Measurements from ENCODE around the gene VSIG10.
"Not testable (repeated sequence)": the region's sequence is repeated elsewhere in the genome, so short reads cannot be mapped to it uniquely, and the experiment has no call there.

Gene VSIG10

GRCh38 chr12:118103601-118104382 is at the start of gene VSIG10:
VSIG10 (minus strand) TSS chr12:118104011; CDS start chr12:118103671, 340 bp downstream.
- DNase-seq (ENCODE audit: low read depth in 2 of 2): no peak

- DNase-seq (ENCODE audit: low read depth in 2 of 2): no peak
These were observed 47.9 kb upstream of the VSIG10 start for GRCh38 chr12:118151755-118152154.

DNA sequence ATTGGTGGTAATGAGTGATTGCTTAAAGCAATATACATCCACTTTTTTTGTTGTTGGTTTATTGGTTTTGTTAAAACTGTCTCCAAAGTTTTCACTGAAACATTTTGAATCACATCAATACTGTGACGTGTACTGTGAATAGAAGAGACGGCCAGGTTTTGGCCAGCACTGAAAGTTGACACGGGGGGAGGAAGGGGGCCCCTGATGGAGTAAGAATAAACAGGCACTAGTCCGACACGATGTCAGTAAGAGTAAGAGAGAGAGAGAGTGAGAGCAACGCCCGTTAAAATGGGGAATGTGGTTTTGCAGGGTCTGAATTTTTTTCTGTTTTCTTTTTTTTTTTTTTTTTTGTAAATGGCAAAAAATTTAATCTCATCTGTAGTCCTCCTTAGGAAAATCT is 46.8 kb upstream of the VSIG10 start:
- DNase-seq (ENCODE audit: low read depth in 2 of 2): no peak

DNA sequence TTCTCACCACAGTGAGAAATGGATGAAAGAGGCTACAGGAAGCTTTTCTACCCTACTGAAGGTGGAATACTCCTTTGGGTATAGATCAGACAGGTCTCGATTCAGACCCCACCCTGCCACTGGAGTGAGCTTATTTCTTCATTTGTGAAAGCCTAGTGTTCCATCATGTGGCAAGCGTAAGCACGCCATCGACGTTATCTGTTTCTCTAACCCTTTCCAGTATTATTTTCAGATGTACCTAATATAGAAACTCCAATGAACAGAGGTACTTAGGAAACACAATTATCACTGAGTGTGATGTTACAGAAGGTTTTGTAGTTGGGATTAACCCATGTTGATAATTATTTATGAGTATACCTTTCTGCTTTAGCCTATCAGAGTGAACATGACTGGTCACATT is 44.5 kb upstream of the VSIG10 start:
- no peak for DNase-seq (ENCODE audit: low read depth in 2 of 2)

GRCh38 chr12:118145798-118146156 is 42.0 kb upstream of the VSIG10 start:
- DNase-seq (ENCODE audit: low read depth in 2 of 2): no peak

- no peak for DNase-seq (ENCODE audit: low read depth in 2 of 2)
These were observed 41.4 kb upstream of the VSIG10 start for GRCh38 chr12:118145113-118145797.

- no peak for DNase-seq (ENCODE audit: low read depth in 2 of 2)
These were observed 40.7 kb upstream of the VSIG10 start for GRCh38 chr12:118144499-118144898.

DNA sequence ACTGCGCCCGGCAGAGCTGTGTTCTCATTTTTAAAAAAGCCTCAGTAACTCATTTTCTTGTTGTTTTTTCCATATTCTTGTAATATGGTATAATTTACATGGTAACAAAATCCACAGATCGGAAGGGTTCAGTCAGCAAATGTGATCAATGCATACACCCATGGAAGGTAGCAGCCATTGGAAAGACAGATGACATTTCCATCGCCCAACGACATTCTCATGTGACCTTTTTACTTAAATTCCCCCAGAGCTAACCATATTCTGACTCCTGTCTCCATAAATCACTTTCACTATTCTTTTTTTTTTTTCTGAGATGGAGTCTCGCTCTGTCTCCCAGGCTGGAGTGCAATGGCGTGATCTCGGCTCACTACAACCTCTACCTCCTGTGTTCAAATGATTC is 37.0 kb upstream of the VSIG10 start:
- no peak for DNase-seq (ENCODE audit: low read depth in 2 of 2)

DNA sequence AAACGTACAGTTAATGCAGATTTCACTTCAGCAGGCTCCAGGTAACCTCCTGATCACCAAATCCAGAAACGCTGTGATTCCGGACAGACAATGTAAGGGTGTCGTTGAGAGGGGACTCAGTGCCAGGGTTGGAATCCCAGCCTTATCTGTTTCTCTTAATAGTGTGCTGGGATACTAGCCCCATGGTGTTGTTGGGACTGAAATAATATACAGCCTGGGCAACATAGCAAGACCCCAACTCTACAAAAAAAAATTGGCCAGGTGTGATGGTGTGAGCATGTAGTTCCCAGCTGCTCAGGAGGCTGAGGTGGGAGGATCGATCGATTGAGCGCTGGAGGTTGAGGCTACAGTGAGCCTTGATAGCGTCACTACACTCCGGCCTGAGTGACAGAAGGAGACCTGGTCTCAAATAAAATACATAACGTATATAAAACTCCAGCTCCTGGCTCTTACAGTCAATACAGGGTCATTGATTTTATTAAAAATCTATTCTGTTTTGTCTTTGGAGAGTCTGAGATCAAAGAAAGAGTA is 33.4 kb upstream of the VSIG10 start:
- no peak for DNase-seq (ENCODE audit: low read depth in 2 of 2)

DNA sequence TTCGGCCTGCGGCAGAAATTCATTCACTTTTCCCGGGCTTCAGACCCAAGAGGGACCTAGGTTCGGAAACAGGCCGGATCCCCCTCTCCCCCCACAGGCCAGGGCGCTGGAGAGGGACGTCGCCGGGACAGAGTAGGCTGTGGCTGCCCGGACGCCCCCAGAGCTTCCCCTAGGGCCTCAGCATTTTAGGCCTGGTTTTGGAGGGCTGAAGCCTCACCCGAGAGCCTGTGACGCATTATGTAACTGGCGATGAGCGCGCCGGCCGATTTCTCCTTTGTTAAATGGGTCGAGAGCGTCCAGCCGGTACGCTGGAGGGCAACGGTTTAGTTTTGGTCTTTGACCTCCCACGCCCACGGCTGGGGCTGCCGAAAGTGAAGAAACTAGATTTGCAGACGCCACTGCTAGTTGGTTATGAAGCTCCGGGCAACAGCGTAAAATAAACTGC is 32.8 kb upstream of the VSIG10 start:
- DNase-seq (ENCODE audit: low read depth in 2 of 2): peak in 1 of 2 donors; percentile 13

DNA sequence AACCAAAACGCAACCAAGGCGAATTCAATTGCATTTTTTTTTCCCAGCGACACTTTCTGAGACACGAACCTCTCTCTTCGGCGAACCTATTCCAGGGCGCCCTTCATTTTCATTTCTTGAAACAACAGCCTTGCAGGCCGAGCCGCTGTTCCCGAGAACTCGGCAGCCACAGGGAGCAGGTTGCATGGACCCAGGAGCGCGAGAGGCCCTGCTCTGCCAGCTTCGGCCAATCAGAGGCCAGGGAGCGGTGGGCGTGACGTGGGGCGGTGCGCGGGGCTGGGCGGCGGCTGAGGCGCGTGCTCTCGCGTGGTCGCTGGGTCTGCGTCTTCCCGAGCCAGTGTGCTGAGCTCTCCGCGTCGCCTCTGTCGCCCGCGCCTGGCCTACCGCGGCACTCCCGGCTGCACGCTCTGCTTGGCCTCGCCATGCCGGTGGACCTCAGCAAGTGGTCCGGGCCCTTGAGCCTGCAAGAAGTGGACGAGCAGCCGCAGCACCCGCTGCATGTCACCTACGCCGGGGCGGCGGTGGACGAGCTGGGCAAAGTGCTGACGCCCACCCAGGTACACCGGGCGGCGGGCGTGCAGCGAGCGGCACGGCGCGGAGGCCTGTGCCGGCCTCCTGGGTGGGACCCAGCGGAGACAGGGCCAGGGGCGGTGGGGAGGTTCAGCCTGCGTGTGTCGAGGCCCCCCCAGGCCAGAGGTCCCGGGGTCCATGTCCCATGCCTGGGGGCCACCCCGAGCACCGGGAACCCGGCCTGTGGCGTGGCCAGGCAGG is 32.2 kb upstream of the VSIG10 start, which contains the start of gene PEBP1:
TSS of gene PEBP1 (plus strand) at position 337 of the 771 bp plus-strand sequence. CDS start at position 423, 86 bp downstream.
- DNase-seq (ENCODE audit: low read depth in 2 of 2): peak; percentile 83 to 84

DNA sequence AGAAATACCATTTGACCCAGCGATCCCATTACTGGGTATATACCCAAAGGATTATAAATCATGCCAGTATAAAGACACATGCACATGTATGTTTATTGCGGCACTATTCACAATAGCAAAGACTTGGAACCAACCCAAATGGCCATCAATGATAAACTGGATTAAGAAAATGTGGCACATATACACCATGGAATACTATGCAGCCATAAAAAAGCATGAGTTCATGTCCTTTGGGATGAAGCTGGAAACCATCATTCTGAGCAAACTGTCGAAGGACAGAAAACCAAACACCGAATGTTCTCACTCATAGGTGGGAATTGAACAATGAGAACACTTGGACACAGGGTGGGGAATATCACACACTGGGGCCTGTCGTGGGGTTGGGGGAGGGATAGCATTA is 25.6 kb upstream of the VSIG10 start:
- DNase-seq (ENCODE audit: low read depth in 2 of 2): not testable (repeated sequence)

DNA sequence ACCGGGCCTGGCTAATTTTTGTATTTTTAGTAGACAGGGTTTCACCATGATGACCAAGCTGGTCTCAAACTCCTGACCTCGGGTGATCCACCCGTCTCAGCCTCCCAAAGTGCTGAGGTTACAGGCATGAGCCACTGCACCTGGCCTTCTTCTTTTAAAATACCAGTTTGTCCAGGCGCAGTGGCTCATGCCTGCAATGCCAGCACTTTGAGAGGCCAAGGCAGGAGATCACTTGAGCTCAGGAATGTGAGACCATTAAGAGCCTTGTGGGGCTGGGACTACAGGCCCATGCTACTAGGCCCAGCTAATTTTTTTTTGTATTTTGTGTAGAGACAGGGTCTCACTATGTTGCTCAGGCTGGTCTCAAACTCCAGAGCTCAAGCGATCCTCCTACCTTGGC is 24.1 kb upstream of the VSIG10 start:
- DNase-seq (ENCODE audit: low read depth in 2 of 2): no peak

GRCh38 chr12:118126119-118126757 is 22.4 kb upstream of the VSIG10 start:
- DNase-seq (ENCODE audit: low read depth in 2 of 2): no peak

DNA sequence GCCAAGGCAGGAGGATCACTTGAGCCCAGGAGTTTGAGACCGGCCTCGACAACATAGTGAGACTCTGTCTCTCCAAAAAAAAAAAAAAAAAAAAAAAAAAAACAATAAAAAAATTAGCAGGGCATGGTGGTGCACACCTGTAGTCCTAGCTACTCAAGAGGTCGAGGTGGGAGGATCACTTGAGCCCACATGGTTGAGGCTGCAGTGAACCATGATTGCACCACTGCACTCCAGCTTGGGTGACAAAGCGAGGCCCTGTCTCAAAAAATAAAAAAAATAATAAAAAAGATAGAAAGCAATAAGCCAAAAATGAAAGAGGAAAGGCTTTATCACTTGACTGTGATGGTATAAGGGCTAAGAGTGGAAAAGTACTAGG is 21.9 kb upstream of the VSIG10 start:
- no peak for DNase-seq (ENCODE audit: low read depth in 2 of 2)

- DNase-seq (ENCODE audit: low read depth in 2 of 2): no peak
These were observed 20.6 kb upstream of the VSIG10 start for GRCh38 chr12:118124333-118124874.

GRCh38 chr12:118122264-118122663 is 18.5 kb upstream of the VSIG10 start:
- DNase-seq (ENCODE audit: low read depth in 2 of 2): no peak

- DNase-seq (ENCODE audit: low read depth in 2 of 2): no peak
These were observed 17.0 kb upstream of the VSIG10 start for GRCh38 chr12:118120579-118121363.

GRCh38 chr12:118119449-118119879 is 15.7 kb upstream of the VSIG10 start:
- DNase-seq (ENCODE audit: low read depth in 2 of 2): no peak

DNA sequence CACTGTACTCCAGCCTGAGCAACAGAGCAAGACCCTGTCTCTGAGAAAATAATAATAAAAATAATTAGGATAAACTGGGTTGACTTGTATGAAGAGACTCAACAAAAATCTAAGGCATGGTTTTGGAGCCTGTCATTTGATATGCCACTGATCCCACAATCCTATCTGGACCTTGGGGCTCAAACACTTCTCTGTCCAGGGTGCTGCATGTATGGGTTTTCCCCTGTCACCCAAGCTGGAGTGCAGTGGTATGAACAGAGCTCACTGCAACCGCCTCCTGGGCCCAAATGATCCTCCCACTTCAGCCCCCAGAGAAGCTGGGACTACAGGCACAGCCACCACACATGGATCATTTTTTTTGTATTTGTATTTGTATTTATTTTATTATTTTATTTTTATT is 5.3 kb upstream of the VSIG10 start:
- no peak for DNase-seq (ENCODE audit: low read depth in 2 of 2)

DNA sequence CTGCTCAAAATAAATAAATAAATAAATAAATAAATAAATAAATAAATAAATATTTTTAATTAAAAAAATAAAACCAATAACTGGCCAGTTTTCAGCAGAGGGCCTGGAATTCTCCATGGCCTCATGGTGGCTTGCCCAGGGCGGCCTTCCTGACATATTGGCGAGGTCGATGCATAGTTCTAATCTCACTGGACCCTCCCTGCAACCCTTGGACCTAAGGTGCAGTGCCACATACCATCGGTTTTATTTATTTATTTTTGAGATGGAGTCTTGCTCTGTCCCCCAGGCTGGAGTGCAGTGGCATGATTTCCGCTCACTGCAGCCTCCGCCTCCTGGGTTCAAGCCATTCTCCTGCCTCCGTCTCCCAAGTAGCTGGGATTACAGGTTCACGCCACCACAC is 3.9 kb upstream of the VSIG10 start:
- no peak for DNase-seq (ENCODE audit: low read depth in 2 of 2)

All from activated CD8-positive, alpha-beta memory T cell treated with anti-CD3 and anti-CD28 coated beads for 4 hours (primary cell).